Thyroid gland (tissue), 4 donors: ENCODE measurements around the gene CBFB.

ENCODE experiments used
- POLR2A ChIP-seq, 2 donors: fragments of 450-650 bp; IDR thresholded peaks; one replicate each; pipeline ENCODE4 v1.6.1; 2017; ENCODE audit warnings: antibody characterized with exemption in 2 of 2, mild to moderate bottlenecking in 2 of 2, moderate library complexity in 1 of 2
- TF ChIP-seq, protein P1 (sequence below), 6 experiments: fragments of 200-600 bp in 3 of 6; fragments of 450-650 bp in 3 of 6; sonication (generic) in 3 of 6; IDR thresholded peaks; one replicate each; pipeline ENCODE4 v1.5.1; 2016 to 2019; ENCODE audit warnings: antibody characterized with exemption in 6 of 6, mild to moderate bottlenecking in 2 of 6, inconsistent platforms in 1 of 6, moderate library complexity in 1 of 6

GRCh38 chr16:67128417-67128816 is 99.5 kb downstream of the CBFB start:
- no peak for TF ChIP-seq POLR2A (IDR thresholded peaks at IDR 0.05)
- TF ChIP-seq, protein P1, sequence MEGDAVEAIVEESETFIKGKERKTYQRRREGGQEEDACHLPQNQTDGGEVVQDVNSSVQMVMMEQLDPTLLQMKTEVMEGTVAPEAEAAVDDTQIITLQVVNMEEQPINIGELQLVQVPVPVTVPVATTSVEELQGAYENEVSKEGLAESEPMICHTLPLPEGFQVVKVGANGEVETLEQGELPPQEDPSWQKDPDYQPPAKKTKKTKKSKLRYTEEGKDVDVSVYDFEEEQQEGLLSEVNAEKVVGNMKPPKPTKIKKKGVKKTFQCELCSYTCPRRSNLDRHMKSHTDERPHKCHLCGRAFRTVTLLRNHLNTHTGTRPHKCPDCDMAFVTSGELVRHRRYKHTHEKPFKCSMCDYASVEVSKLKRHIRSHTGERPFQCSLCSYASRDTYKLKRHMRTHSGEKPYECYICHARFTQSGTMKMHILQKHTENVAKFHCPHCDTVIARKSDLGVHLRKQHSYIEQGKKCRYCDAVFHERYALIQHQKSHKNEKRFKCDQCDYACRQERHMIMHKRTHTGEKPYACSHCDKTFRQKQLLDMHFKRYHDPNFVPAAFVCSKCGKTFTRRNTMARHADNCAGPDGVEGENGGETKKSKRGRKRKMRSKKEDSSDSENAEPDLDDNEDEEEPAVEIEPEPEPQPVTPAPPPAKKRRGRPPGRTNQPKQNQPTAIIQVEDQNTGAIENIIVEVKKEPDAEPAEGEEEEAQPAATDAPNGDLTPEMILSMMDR (IDR thresholded peaks at IDR 0.05): no peak
